IPS-20b (cell line): ENCODE results near the gene UBAP1.
"Not testable (repeated sequence)": the region's sequence is repeated elsewhere in the genome, so short reads cannot be mapped to it uniquely, and the experiment has no call there.

ENCODE experiments used
- H3K27ac ChIP-seq: one replicate; pipeline ENCODE4 v1.5.1; 2013; ENCODE audit warnings: low read length
- H3K27me3 ChIP-seq: 2 replicates; pipeline ENCODE4 v1.6.1; 2013; ENCODE audit warnings: mild to moderate bottlenecking, low read length, inconsistent platforms; ENCODE audit not compliant: insufficient read depth
- H3K36me3 ChIP-seq: 2 replicates; pipeline ENCODE4 v1.6.1; 2013; ENCODE audit warnings: low read depth, mild to moderate bottlenecking, inconsistent platforms, low read length, moderate library complexity; ENCODE audit not compliant: insufficient read depth
- H3K4me1 ChIP-seq: 2 replicates; pipeline ENCODE4 v1.6.1; 2013; ENCODE audit warnings: mild to moderate bottlenecking, control low read depth, inconsistent platforms, low read length, moderate library complexity; ENCODE audit not compliant: insufficient read depth
- H3K4me3 ChIP-seq: 2 replicates; pipeline ENCODE4 v1.5.1; 2013; ENCODE audit warnings: mild to moderate bottlenecking, low read length, inconsistent platforms
- H3K9ac ChIP-seq: 2 replicates; pipeline ENCODE4 v1.6.1; 2013; ENCODE audit warnings: low read depth, mild to moderate bottlenecking, inconsistent platforms, low read length, moderate library complexity
- H3K9me3 ChIP-seq: 2 replicates; pipeline ENCODE4 v1.6.1; 2013; ENCODE audit warnings: mild to moderate bottlenecking, low read depth, low read length, inconsistent platforms; ENCODE audit not compliant: insufficient read depth

The UBAP1 gene

GRCh38 chr9:34254966-34255825, 76.4 kb downstream of the UBAP1 start:
- H3K4me1 ChIP-seq: no peaks in the 10 kb centered on the region
- H3K27ac ChIP-seq: no peak overlapping the region
- no peaks in the 10 kb centered on the region for H3K9me3 ChIP-seq
- no peak overlapping the region for H3K9ac ChIP-seq
- H3K27me3 ChIP-seq: no peaks in the 10 kb centered on the region
- peaks cover 76% of the 10 kb centered on the region for H3K36me3 ChIP-seq
- H3K4me3 ChIP-seq: no peak overlapping the region

- no peak overlapping the region for H3K27ac ChIP-seq
- H3K9ac ChIP-seq: no peak overlapping the region
- H3K9me3 ChIP-seq: no peaks in the 10 kb centered on the region
- H3K4me3 ChIP-seq: no peak overlapping the region
- H3K4me1 ChIP-seq: no peaks in the 10 kb centered on the region
- H3K36me3 ChIP-seq: peaks cover 67% of the 10 kb centered on the region
- H3K27me3 ChIP-seq: no peaks in the 10 kb centered on the region
Observed at GRCh38 chr9:34256104-34256503, 77.3 kb downstream of the UBAP1 start.

- Histone ChIP-seq H3K36me3 (peaks cover 57% of the 10 kb centered on the region), H3K9me3 (no peaks in the 10 kb centered on the region), H3K4me1 (no peaks in the 10 kb centered on the region), H3K9ac (no peak overlapping the region), H3K27ac (no peak overlapping the region), H3K27me3 (no peaks in the 10 kb centered on the region), H3K4me3 (no peak overlapping the region)
Observed at GRCh38 chr9:34256987-34257585, 78.2 kb downstream of the UBAP1 start.

- H3K27me3 ChIP-seq: no peaks in the 10 kb centered on the region
- H3K4me3 ChIP-seq: no peak overlapping the region
- no peaks in the 10 kb centered on the region for H3K4me1 ChIP-seq
- H3K27ac ChIP-seq: no peak overlapping the region
- H3K36me3 ChIP-seq: peaks cover 42% of the 10 kb centered on the region; the same call in 1 of the 2 replicates
- H3K9me3 ChIP-seq: no peaks in the 10 kb centered on the region
- H3K9ac ChIP-seq: no peak overlapping the region
Observed at GRCh38 chr9:34259315-34259714, 80.5 kb downstream of the UBAP1 start.

- Histone ChIP-seq H3K4me1 (no peaks in the 10 kb centered on the region), H3K27me3 (no peaks in the 10 kb centered on the region), H3K27ac (no peak overlapping the region), H3K9ac (no peak overlapping the region), H3K36me3 (peaks cover 14% of the 10 kb centered on the region; the same call in 1 of the 2 replicates), H3K4me3 (no peak overlapping the region), H3K9me3 (no peaks in the 10 kb centered on the region)
Observed at GRCh38 chr9:34262971-34263370, 84.1 kb downstream of the UBAP1 start.

- Histone ChIP-seq H3K27me3 (no peaks in the 10 kb centered on the region), H3K36me3 (no peaks in the 10 kb centered on the region), H3K27ac (no peak overlapping the region), H3K4me3 (no peak overlapping the region), H3K9ac (no peak overlapping the region), H3K4me1 (no peaks in the 10 kb centered on the region), H3K9me3 (no peaks in the 10 kb centered on the region)
Observed at GRCh38 chr9:34267660-34268059, 88.8 kb downstream of the UBAP1 start.

- H3K9me3 ChIP-seq: no peaks in the 10 kb centered on the region
Observed at GRCh38 chr9:34271265-34272006, 92.6 kb downstream of the UBAP1 start.

GRCh38 chr9:34272101-34272541, 93.3 kb downstream of the UBAP1 start:
- no peaks in the 10 kb centered on the region for H3K36me3 ChIP-seq
- no peak overlapping the region for H3K27ac ChIP-seq
- no peak overlapping the region for H3K9ac ChIP-seq
- no peaks in the 10 kb centered on the region for H3K27me3 ChIP-seq
- no peaks in the 10 kb centered on the region for H3K9me3 ChIP-seq
- H3K4me1 ChIP-seq: no peaks in the 10 kb centered on the region
- no peak overlapping the region for H3K4me3 ChIP-seq

More at GRCh38 chr9:34271265-34272006, 92.6 kb downstream of the UBAP1 start:
- Histone ChIP-seq H3K4me1 (no peaks in the 10 kb centered on the region), H3K36me3 (no peaks in the 10 kb centered on the region), H3K27ac (no peak overlapping the region), H3K27me3 (no peaks in the 10 kb centered on the region), H3K9ac (no peak overlapping the region), H3K4me3 (no peak overlapping the region)

- H3K4me1 ChIP-seq, H3K27ac ChIP-seq, H3K36me3 ChIP-seq, H3K9ac ChIP-seq, H3K9me3 ChIP-seq, H3K4me3 ChIP-seq, H3K27me3 ChIP-seq: not testable (repeated sequence)
Observed at GRCh38 chr9:34273588-34273987, 94.7 kb downstream of the UBAP1 start.

GRCh38 chr9:34275811-34276210, 97.0 kb downstream of the UBAP1 start:
- Histone ChIP-seq H3K4me3 (no peak overlapping the region), H3K9ac (no peak overlapping the region), H3K4me1 (no peaks in the 10 kb centered on the region), H3K9me3 (no peaks in the 10 kb centered on the region), H3K36me3 (no peaks in the 10 kb centered on the region), H3K27ac (no peak overlapping the region), H3K27me3 (no peaks in the 10 kb centered on the region)

- H3K9ac ChIP-seq: no peak overlapping the region
- H3K9me3 ChIP-seq: no peaks in the 10 kb centered on the region
- no peaks in the 10 kb centered on the region for H3K4me1 ChIP-seq
- H3K27ac ChIP-seq: no peak overlapping the region
- no peaks in the 10 kb centered on the region for H3K36me3 ChIP-seq
- no peaks in the 10 kb centered on the region for H3K27me3 ChIP-seq
- no peak overlapping the region for H3K4me3 ChIP-seq
Observed at GRCh38 chr9:34276772-34277171, 97.9 kb downstream of the UBAP1 start.
